Progenitor cell of endocrine pancreas (in vitro differentiated cells): ENCODE measurements around the gene ALOX5. TPM values are rescaled to one million over a fixed set of nuclear protein-coding genes. Genes with fewer than 3 reads are reported as not detected.
"Not testable (repeated sequence)": the region's sequence is repeated elsewhere in the genome, so short reads cannot be mapped to it uniquely, and the experiment has no call there.

Experiments used
- DNase-seq: peaks from one replicate; pipeline ENCODE4 v3.0.0; 2021; ENCODE audit warnings: low spot score; ENCODE audit not compliant: unreplicated experiment
- H3K27ac Mint-ChIP-seq: 2 replicates; pipeline ENCODE4 v1.8.0; 2021; ENCODE audit warnings: mild to moderate bottlenecking, moderate library complexity, mixed read lengths
- H3K27me3 Mint-ChIP-seq: 2 replicates; pipeline ENCODE4 v1.8.0; 2021; ENCODE audit warnings: mixed read lengths
- H3K36me3 Mint-ChIP-seq: 2 replicates; pipeline ENCODE4 v1.8.0; 2022; ENCODE audit warnings: mixed read lengths; ENCODE audit not compliant: insufficient read depth
- H3K4me1 Mint-ChIP-seq: 2 replicates; pipeline ENCODE4 v1.8.0; 2021; ENCODE audit warnings: low read depth, mixed read lengths
- H3K4me3 Mint-ChIP-seq: 2 replicates; pipeline ENCODE4 v1.8.0; 2021; ENCODE audit warnings: low read depth, mild to moderate bottlenecking, moderate library complexity, mixed read lengths
- H3K9me3 Mint-ChIP-seq: 2 replicates; pipeline ENCODE4 v1.8.0; 2021; ENCODE audit warnings: low read depth, mixed read lengths
- total RNA-seq: library from RNA; stranded (reverse); gene quantifications from 2 replicates; pipeline ENCODE4 v1.2.1, GENCODE V29; 2021
- TF ChIP-seq, protein P1 (sequence below): fragments of 200-600 bp; sonication (generic); IDR thresholded peaks from one replicate; pipeline ENCODE4 v1.5.0; 2021; ENCODE audit warnings: antibody characterized with exemption, mild to moderate bottlenecking; ENCODE audit not compliant: unreplicated experiment

The ALOX5 gene
- total RNA-seq, 1 donor from 2014 or later: 1.9 TPM

DNA sequence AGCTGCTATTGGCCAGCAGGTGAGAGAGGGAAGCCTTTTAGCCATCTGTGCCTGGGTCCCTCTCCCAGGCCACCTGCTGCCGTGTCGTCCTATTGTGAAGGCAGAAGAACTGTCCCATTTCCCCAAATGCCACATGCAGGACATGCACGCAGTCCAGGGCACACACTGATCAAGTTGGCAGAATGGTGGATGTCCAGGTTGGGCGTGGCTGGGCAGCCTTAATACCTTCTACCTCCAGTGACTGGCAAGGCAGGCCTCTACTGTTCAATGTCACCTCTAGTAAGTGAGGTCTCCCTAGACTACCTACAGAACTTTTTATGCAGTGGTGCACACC is 37.6 kb downstream of the ALOX5 start:
- Mint-ChIP-seq H3K9me3 (peaks cover 2% of the 10 kb centered on the region), H3K27ac (no peak overlapping the region), H3K27me3 (peaks cover 3% of the 10 kb centered on the region), H3K4me3 (no peak overlapping the region), H3K36me3 (no peaks in the 10 kb centered on the region), H3K4me1 (peaks cover 18% of the 10 kb centered on the region)
- no peak for DNase-seq
- TF ChIP-seq, protein P1, sequence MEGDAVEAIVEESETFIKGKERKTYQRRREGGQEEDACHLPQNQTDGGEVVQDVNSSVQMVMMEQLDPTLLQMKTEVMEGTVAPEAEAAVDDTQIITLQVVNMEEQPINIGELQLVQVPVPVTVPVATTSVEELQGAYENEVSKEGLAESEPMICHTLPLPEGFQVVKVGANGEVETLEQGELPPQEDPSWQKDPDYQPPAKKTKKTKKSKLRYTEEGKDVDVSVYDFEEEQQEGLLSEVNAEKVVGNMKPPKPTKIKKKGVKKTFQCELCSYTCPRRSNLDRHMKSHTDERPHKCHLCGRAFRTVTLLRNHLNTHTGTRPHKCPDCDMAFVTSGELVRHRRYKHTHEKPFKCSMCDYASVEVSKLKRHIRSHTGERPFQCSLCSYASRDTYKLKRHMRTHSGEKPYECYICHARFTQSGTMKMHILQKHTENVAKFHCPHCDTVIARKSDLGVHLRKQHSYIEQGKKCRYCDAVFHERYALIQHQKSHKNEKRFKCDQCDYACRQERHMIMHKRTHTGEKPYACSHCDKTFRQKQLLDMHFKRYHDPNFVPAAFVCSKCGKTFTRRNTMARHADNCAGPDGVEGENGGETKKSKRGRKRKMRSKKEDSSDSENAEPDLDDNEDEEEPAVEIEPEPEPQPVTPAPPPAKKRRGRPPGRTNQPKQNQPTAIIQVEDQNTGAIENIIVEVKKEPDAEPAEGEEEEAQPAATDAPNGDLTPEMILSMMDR: no peak

DNA sequence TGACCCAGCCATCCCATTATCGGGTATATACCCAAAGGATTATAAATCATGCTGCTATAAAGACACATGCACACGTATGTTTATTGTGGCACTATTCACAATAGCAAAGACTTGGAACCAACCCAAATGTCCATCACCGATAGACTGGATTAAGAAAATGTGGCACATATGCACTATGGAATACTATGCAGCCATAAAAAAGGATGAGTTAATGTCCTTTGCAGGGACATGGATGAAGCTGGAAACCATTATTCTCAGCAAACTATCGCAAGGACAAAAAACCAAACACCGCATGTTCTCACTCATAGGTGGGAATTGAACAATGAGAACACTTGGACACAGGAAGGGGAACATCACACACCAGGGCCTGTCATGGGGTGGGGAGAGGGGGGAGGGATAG is 41.0 kb downstream of the ALOX5 start:
- H3K36me3 Mint-ChIP-seq, H3K27ac Mint-ChIP-seq, H3K27me3 Mint-ChIP-seq, DNase-seq, H3K4me1 Mint-ChIP-seq, H3K4me3 Mint-ChIP-seq, H3K9me3 Mint-ChIP-seq: not testable (repeated sequence)

DNA sequence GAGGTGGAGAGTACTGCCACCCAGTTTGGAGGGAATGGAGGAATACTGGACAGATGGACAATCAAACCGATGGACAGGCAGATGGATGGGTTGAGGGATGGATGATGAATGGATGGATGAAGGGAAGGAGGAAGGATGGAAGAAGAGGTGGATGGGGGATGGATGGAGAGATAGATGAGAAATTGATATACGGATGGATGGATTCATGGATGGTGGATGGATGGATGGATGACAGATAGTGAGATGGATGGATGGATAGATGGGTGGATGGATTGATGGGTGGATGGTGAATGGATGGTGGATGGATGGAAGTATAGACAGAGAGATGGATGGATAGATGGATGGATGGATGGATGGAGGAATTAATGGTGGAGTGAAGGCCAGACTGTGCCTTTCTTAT is 42.6 kb downstream of the ALOX5 start:
- H3K27ac Mint-ChIP-seq: no peak overlapping the region
- H3K4me3 Mint-ChIP-seq: no peak overlapping the region
- H3K9me3 Mint-ChIP-seq: peaks cover 2% of the 10 kb centered on the region
- H3K27me3 Mint-ChIP-seq: peaks cover 9% of the 10 kb centered on the region
- peaks cover 5% of the 10 kb centered on the region for H3K4me1 Mint-ChIP-seq
- TF ChIP-seq, protein P1: no peak
- no peak for DNase-seq
- H3K36me3 Mint-ChIP-seq: no peaks in the 10 kb centered on the region

DNA sequence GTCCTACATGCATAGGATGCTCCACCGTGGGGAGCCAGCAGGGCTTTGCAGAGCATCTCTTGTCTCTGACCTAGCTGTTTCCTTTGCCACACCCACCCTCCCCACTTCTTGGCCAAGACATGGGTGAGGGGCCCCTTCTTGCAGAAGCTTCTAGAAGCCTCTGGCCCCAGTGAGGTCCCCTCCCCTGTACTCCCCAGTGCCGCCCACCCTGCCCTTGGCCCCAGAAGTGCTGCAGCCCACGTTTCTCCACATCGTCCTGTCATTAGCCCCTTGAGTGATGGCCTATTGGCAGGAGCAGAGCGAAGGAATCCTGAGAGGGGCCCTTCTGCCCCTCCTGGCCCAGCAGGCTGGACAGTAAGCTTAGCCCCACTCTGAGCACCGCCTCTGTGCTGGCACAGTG is 43.7 kb downstream of the ALOX5 start:
- no peak for DNase-seq
- H3K36me3 Mint-ChIP-seq: no peaks in the 10 kb centered on the region
- no peak overlapping the region for H3K27ac Mint-ChIP-seq
- H3K9me3 Mint-ChIP-seq: peaks cover 2% of the 10 kb centered on the region
- TF ChIP-seq, protein P1: no peak
- peaks cover 12% of the 10 kb centered on the region for H3K27me3 Mint-ChIP-seq
- H3K4me3 Mint-ChIP-seq: peak overlapping the region; percentile 55
- peaks cover 5% of the 10 kb centered on the region for H3K4me1 Mint-ChIP-seq

DNA sequence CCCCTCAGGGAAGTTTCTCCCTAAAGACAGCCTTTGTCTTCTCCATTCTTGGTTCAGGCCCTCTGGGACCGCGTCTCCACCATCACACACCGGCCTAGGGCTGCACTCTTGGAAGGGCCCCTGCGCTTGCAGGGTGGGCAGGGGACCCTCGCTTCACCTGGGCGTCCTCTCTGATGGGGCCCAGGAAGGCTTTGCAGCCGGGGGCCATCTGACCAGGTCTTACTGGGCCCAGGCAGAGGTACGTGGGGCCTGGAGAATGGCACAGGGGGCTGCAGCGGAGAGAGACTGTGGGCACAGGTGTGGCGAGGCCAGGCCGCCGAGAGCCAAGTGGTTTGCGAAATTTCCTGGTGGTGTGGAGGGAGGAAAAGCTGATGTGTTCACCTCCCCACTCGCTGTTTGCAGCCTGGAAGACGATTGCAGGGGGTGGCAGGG is 44.4 kb downstream of the ALOX5 start:
- peak overlapping the region; percentile 84 for H3K4me3 Mint-ChIP-seq

More for the DNA sequence above, 44.4 kb downstream of the ALOX5 start:
- Mint-ChIP-seq H3K4me1 (peaks cover 5% of the 10 kb centered on the region), H3K27ac (peak overlapping the region; percentile 96), H3K27me3 (peaks cover 12% of the 10 kb centered on the region), H3K36me3 (no peaks in the 10 kb centered on the region), H3K9me3 (peaks cover 2% of the 10 kb centered on the region)
- no peak for DNase-seq
- TF ChIP-seq, protein P1: no peak
